CD4-positive, alpha-beta T cell treated with Interleukin-2 at 100 ng/mL for 4 hours (primary cell): ENCODE results near the gene LGALS12.

Experiments used
- DNase-seq: peaks from one replicate; pipeline ENCODE4 v3.0.0-alpha.2; 2020; ENCODE audit warnings: low spot score

LGALS12 gene

DNA sequence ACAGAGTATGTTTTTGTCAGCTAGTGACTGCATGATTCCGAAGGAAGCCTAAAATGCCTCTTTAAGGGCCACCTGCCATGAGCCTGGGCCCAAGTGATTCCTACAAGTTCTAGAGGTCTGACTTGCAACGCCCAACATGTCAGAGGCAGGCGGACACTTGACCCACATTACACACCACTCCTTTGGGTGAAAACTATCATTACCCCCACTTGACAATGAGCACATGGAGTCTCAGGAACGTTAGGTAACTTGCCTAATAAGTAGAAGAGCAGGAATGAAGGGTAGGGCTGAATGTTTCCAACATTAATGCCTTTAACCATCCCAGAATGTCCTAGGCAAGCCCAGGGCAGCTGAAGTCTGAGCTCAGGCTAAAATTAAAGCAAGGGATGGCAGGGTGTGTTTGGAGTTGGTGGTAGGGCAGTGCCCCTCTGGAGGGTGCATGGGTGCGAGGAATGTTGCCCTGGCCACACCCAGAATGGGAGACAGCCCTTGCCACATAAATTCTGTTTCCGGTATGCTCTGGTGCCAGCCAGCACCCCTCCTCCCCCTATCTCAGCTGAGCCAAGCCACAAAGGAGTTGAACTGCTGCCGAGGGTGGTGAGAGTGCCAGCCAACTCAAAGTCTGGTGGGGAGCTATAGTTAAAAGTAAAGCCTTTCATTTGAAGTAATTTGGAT lies 54.8 kb downstream of the LGALS12 start:
- peak; percentile 56 for DNase-seq

GRCh38 chr11:63563201-63564055 lies 57.5 kb downstream of the LGALS12 start, which contains the start of gene PLAAT2:
Gene PLAAT2 (minus strand): TSS chr11:63563379. CDS start chr11:63563324, 55 bp downstream.
- DNase-seq = no peak

- peak; percentile 59 for DNase-seq
Observed at GRCh38 chr11:63564056-63564774, 58.3 kb downstream of the LGALS12 start.

DNA sequence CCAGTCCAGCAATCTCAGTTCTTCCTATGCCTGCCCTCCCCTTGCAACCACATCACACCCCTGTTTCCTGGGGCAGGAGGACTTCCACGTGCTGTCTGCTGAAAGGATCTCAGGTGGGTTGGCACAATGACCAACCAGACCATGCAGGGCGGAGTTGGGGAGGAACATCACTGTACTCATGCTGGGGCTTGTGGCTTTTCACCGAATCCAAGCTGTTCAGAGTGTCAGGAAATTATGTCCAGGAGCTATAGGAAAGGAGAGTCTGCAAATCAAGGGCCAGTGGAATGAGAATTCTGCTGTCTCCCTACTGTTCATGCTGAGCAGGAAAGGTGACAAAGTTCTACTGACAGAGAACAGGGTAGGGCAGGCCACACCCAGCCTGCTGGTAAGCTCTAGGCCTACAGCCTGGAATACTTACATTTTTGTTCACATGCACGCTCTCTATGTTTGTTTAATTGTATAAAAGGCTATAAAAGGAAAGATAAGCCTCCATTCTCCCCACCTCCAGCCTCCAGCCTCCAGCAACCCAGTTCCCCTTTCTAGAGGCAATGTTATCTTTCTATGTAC lies 59.0 kb downstream of the LGALS12 start:
- DNase-seq = no peak
